Breast epithelium (tissue), 3 donors: Measurements from ENCODE around the gene LSM3.

Experiments used
- POLR2A ChIP-seq: fragments of 450-650 bp; IDR thresholded peaks from one replicate; pipeline ENCODE4 v1.6.1; 2016; ENCODE audit warnings: antibody characterized with exemption, mild to moderate bottlenecking, moderate library complexity
- POLR2AphosphoS5 ChIP-seq, 3 donors: sonication (generic); formaldehyde crosslinking; IDR thresholded peaks; one replicate each; pipeline ENCODE4 v1.6.1; 2017; ENCODE audit warnings: antibody characterized with exemption in 3 of 3
- TF ChIP-seq, protein P1 (sequence below), 3 donors: fragments of 450-650 bp; IDR thresholded peaks; one replicate each; pipeline ENCODE4 v1.5.1; 2016 to 2017; ENCODE audit warnings: antibody characterized with exemption in 3 of 3, mild to moderate bottlenecking in 3 of 3, moderate library complexity in 3 of 3

DNA sequence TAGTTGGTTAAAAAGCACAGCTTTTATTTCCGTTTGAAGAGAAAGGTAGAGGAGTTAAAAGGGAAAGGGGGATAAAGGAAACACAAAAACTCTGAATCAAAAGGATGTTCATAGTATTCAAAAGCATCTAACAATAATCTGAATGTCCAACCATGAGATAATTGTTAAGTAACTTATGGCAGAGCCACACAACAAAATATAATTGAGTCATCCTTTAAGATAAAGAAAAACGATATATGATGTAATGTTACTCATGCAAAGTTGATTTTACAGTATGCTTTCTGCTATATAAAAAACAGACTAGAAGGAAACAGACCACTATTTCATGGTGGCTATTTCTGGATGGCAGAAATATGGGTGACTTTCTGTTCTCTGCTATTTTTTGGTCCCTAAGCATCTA lies 4.1 kb upstream of the LSM3 start:
- TF ChIP-seq, protein P1, sequence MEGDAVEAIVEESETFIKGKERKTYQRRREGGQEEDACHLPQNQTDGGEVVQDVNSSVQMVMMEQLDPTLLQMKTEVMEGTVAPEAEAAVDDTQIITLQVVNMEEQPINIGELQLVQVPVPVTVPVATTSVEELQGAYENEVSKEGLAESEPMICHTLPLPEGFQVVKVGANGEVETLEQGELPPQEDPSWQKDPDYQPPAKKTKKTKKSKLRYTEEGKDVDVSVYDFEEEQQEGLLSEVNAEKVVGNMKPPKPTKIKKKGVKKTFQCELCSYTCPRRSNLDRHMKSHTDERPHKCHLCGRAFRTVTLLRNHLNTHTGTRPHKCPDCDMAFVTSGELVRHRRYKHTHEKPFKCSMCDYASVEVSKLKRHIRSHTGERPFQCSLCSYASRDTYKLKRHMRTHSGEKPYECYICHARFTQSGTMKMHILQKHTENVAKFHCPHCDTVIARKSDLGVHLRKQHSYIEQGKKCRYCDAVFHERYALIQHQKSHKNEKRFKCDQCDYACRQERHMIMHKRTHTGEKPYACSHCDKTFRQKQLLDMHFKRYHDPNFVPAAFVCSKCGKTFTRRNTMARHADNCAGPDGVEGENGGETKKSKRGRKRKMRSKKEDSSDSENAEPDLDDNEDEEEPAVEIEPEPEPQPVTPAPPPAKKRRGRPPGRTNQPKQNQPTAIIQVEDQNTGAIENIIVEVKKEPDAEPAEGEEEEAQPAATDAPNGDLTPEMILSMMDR (IDR thresholded peaks at IDR 0.05), result no peak
- no peak for TF ChIP-seq POLR2A
- no peak for TF ChIP-seq POLR2AphosphoS5 (IDR thresholded peaks at IDR 0.05)
